ENCODE data around the gene ABHD12. TPM values are rescaled to one million over a fixed set of nuclear protein-coding genes. Genes with fewer than 3 reads are reported as not detected.

ABHD12 gene
- total RNA-seq, 3 donors from 2014 or later (not counting 1 experiment from before 2014, with no cell fraction given) = 28.5 to 34.6 (median 34.5) TPM

DNA sequence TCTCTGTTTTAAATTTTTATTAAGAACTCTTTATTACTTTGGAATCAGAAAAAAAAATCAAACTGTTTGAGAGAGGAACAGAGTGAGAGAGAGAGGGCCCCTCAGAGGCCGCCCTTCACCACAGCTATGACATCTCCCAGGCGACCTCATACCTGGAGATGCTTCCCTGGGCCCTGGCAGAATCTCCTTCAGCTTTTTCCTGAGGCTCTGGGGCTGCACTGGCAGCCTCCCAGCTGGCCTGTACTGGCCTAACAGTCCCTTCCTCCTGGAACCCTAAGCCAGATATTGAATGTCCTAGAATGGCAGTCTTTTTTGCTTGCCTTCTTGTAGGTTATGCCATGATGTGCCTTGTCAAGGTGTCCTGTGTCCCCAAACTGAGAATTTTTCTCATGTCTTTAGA is 13.7 kb downstream of the ABHD12 start:
- Histone ChIP-seq H3K4me3 (ENCODE audit: low read length) (no peak overlapping the region), H3K36me3 (ENCODE audit: control insufficient read depth, insufficient read depth, low read length) (no peaks in the 10 kb centered on the region), H3K4me1 (ENCODE audit: control insufficient read depth, insufficient read depth, low read length) (no peaks in the 10 kb centered on the region), H3K27ac (ENCODE audit: low read length) (no peak overlapping the region), H3K27me3 (ENCODE audit: control insufficient read depth, insufficient read depth, low read length) (no peaks in the 10 kb centered on the region), H3K9me3 (ENCODE audit: control insufficient read depth, insufficient read depth, low read length) (no peaks in the 10 kb centered on the region)
- TF ChIP-seq, protein P1, sequence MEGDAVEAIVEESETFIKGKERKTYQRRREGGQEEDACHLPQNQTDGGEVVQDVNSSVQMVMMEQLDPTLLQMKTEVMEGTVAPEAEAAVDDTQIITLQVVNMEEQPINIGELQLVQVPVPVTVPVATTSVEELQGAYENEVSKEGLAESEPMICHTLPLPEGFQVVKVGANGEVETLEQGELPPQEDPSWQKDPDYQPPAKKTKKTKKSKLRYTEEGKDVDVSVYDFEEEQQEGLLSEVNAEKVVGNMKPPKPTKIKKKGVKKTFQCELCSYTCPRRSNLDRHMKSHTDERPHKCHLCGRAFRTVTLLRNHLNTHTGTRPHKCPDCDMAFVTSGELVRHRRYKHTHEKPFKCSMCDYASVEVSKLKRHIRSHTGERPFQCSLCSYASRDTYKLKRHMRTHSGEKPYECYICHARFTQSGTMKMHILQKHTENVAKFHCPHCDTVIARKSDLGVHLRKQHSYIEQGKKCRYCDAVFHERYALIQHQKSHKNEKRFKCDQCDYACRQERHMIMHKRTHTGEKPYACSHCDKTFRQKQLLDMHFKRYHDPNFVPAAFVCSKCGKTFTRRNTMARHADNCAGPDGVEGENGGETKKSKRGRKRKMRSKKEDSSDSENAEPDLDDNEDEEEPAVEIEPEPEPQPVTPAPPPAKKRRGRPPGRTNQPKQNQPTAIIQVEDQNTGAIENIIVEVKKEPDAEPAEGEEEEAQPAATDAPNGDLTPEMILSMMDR (IDR thresholded peaks at IDR 0.05) = no peak
- intact Hi-C loops (cut with micrococcal nuclease) = no loop called here
- Mint-ChIP-seq H3K9me3 (no peaks in the 10 kb centered on the region), H3K36me3 (no peaks in the 10 kb centered on the region), H3K4me1 (peaks cover 28 to 44% of the 10 kb centered on the region in 2 donors), H3K27me3 (ENCODE audit: low read depth in 2 of 2) (no peaks in the 10 kb centered on the region), H3K4me3 (no peak overlapping the region), H3K27ac (no peak overlapping the region)
- DNase-seq (no peak), ATAC-seq (no peak)
- WGBS (ENCODE audit: insufficient coverage) = 94% methylated on average over 2 of the region's 2 CpGs

DNA sequence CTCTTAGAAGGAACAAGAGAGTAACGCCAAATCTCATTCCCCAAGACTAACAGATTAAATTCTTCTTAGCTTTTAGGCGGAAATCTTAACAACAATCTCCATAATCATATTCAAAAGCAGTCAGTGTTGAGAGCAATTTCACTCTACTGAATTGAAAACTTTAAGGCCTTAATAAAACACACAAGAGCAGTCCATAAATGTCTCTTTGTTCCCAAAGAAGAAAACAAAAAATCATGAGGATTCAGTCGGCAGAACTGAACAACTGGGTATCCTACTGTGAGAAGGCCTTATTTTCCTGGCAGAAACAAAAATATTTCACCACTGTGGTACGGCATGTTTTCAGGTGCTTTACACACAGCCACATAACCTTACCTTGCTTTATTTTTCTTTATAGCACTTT is 14.4 kb downstream of the ABHD12 start:
- no peaks in the 10 kb centered on the region for H3K36me3 ChIP-seq (ENCODE audit: control insufficient read depth, insufficient read depth, low read length)
- Mint-ChIP-seq H3K9me3 (no peaks in the 10 kb centered on the region), H3K4me3 (no peak overlapping the region), H3K27me3 (ENCODE audit: low read depth in 2 of 2) (no peaks in the 10 kb centered on the region), H3K27ac (no peak overlapping the region), H3K4me1 (peaks cover 30 to 46% of the 10 kb centered on the region in 2 donors), H3K36me3 (no peaks in the 10 kb centered on the region)
- no peak for DNase-seq
- WGBS (ENCODE audit: insufficient coverage) = 97% methylated on average over 4 of the region's 4 CpGs
- no peak overlapping the region for H3K4me3 ChIP-seq (ENCODE audit: low read length)
- ATAC-seq = no peak
- no peak overlapping the region for H3K27ac ChIP-seq (ENCODE audit: low read length)
- no peaks in the 10 kb centered on the region for H3K9me3 ChIP-seq (ENCODE audit: control insufficient read depth, insufficient read depth, low read length)
- TF ChIP-seq, protein P1 (IDR thresholded peaks at IDR 0.05) = no peak
- no peaks in the 10 kb centered on the region for H3K4me1 ChIP-seq (ENCODE audit: control insufficient read depth, insufficient read depth, low read length)
- H3K27me3 ChIP-seq (ENCODE audit: control insufficient read depth, insufficient read depth, low read length) = no peaks in the 10 kb centered on the region
- intact Hi-C loops (cut with micrococcal nuclease) = no loop called here

DNA sequence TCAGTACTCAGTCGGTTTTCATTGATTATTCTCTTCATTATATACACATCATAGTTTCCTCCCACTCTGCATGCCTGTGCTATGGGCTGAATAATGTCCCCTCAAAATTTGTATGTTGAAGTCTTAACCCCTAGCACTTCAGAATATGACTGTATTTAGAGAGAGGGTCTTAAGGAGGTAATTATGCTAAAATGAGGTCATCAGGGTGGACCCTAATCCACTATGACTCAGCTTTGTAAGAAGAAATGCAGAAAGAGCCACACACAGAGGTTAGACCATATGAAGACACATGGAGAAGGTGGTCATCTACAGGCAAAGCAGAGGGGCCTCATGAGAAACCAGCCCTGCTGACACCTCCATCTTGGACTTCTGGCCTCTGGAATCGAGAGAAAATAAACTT is 15.8 kb downstream of the ABHD12 start:
- H3K36me3 Mint-ChIP-seq = no peaks in the 10 kb centered on the region
- no peaks in the 10 kb centered on the region for H3K36me3 ChIP-seq (ENCODE audit: control insufficient read depth, insufficient read depth, low read length)

More for the DNA sequence above, 15.8 kb downstream of the ABHD12 start:
- H3K4me1 Mint-ChIP-seq = peaks cover 34 to 35% of the 10 kb centered on the region in 2 donors
- no peaks in the 10 kb centered on the region for H3K9me3 ChIP-seq (ENCODE audit: control insufficient read depth, insufficient read depth, low read length)
- no peaks in the 10 kb centered on the region for H3K9me3 Mint-ChIP-seq
- WGBS (ENCODE audit: insufficient coverage) = 91% methylated on average over 2 of the region's 2 CpGs
- no peaks in the 10 kb centered on the region for H3K4me1 ChIP-seq (ENCODE audit: control insufficient read depth, insufficient read depth, low read length)
- H3K27ac Mint-ChIP-seq = peak overlapping the region in 1 of 2 donors; percentile 39
- no peaks in the 10 kb centered on the region for H3K27me3 ChIP-seq (ENCODE audit: control insufficient read depth, insufficient read depth, low read length)
- no peak for ATAC-seq
- intact Hi-C loops (cut with micrococcal nuclease) = no loop called here
- H3K27me3 Mint-ChIP-seq (ENCODE audit: low read depth in 2 of 2) = no peaks in the 10 kb centered on the region
- no peak overlapping the region for H3K4me3 Mint-ChIP-seq
- no peak overlapping the region for H3K27ac ChIP-seq (ENCODE audit: low read length)
- DNase-seq = no peak
- no peak overlapping the region for H3K4me3 ChIP-seq (ENCODE audit: low read length)
- TF ChIP-seq, protein P1 (IDR thresholded peaks at IDR 0.05) = no peak

Data from natural killer cell (primary cell).